ENCODE data around the gene PLEKHH3. TPM values are rescaled to one million over a fixed set of nuclear protein-coding genes. Genes with fewer than 3 reads are reported as not detected.

PLEKHH3 gene
- total and polyA plus RNA-seq, 2 of the 4 experiments (the other 2 are of a cell fraction): 2.9 to 10.5 TPM

DNA sequence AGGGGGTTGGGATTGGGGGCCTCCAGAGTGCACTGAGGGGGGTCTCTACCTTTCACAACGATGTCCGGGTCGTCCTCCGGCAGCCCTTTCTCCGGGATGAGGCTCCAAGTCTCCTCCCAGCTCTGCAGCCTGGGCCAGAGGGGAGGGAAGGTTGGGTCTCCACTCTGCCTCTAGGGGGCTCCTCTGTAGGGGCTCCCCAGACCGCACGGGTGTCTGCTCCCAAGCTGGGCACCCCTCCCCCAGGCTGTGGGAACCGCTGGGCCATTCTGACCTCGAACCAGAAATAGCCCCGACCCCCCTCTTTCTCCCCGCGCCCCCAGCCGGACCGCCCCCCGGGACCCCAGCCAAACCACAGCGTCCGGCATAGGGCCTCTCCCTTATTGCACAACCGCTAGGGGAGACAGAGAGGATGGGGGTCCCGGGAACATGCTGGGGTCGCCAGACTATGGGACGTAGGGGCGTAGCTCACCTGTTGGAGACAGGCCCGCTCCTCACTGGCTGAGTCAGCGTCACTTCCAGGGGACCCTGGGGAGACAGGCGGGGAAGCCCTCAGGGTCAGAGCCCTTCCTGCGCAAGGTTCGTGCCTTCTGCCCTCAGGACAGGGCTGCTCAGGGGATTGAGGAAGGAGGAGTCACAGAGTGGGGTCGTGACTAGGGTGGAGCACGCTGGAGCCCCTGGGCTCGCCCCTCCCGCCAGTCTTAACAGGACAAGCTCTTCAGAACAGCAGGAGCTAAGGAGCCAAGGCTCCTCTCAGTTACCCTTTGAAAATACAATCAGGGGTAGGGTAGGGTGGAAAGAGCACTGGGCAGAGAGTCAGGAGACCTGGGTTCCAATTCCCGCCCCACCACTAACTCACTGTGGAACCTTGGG is 2.7 kb downstream of the PLEKHH3 start:
- Histone ChIP-seq H3K27me3 (ENCODE audit: control insufficient read depth, insufficient read depth, low read length) (no peaks in the 10 kb centered on the region), H3K56ac (ENCODE audit: extremely low read depth, insufficient read depth, low read length) (no peak overlapping the region), H3K18ac (ENCODE audit: low read depth, low read length) (no peak overlapping the region; the same call in 1 of the 2 replicates), H3K9me3 (ENCODE audit: control insufficient read depth, insufficient read depth, low read length) (no peaks in the 10 kb centered on the region), H2AK9ac (replicated peaks; ENCODE audit: low read depth, low read length, poor library complexity) (peak overlapping the region; percentile 73), H4K20me1 (ENCODE audit: insufficient read depth, low read length) (peaks cover 34% of the 10 kb centered on the region), H3K23ac (ENCODE audit: low read depth, low read length) (peak overlapping the region; percentile 60; the same call in 1 of the 2 replicates), H3K9ac (ENCODE audit: low read depth, low read length) (no peak overlapping the region; the same call in 1 of the 2 replicates), H2BK120ac (ENCODE audit: low read depth, low read length) (peak overlapping the region; percentile 44), H3K4ac (ENCODE audit: low read depth, low read length) (peak overlapping the region; percentile 38), H4K8ac (ENCODE audit: low read depth in 2 of 2, low read length in 2 of 2) (peak overlapping the region in 1 of 2 experiments; percentile 15; a peak in 1 of 4 replicates), H2BK5ac (ENCODE audit: low read depth, low read length, poor library complexity, severe bottlenecking) (no peak overlapping the region), H3K4me1 (ENCODE audit: control insufficient read depth, insufficient read depth, low read length) (peaks cover 21% of the 10 kb centered on the region), H3K9me1 (ENCODE audit: insufficient read depth, low read length) (peaks cover 3% of the 10 kb centered on the region; the same call in 1 of the 2 replicates), H3K27ac (ENCODE audit: insufficient read depth, low read length) (peak overlapping the region; percentile 35; the same call in 1 of the 2 replicates), H2BK15ac (ENCODE audit: low read depth, low read length) (0 out of 3 replicates have a peak overlapping the region, but pooled peaks have one; percentile 20), H4K5ac (ENCODE audit: low read depth, low read length) (no peak overlapping the region), H3K36me3 (ENCODE audit: control insufficient read depth, insufficient read depth, low read length) (peaks cover 40% of the 10 kb centered on the region), H2AK5ac (ENCODE audit: low read depth, low read length) (peak overlapping the region; percentile 83), H2AFZ (replicated peaks; ENCODE audit: low read length, poor library complexity) (peak overlapping the region; percentile 29), H3K79me1 (ENCODE audit: low read depth in 1 of 2, low read length in 2 of 2) (peaks cover 14 to 70% of the 10 kb centered on the region in 2 experiments; a peak in 3 of 4 replicates), H4K91ac (ENCODE audit: insufficient read depth, low read depth, low read length) (peak overlapping the region; percentile 44), H3K14ac (replicated peaks; ENCODE audit: low read depth, low read length) (peak overlapping the region; percentile 33; the same call in 1 of the 2 replicates), H3K4me2 (ENCODE audit: low read depth, low read length) (peak overlapping the region; percentile 79), H3K4me3 (ENCODE audit: insufficient read depth, low read depth, low read length) (peak overlapping the region; percentile 14; the same call in 1 of the 2 replicates), H2BK20ac (ENCODE audit: low read depth, low read length) (peak overlapping the region; percentile 2; the same call in 1 of the 2 replicates)
- dilution Hi-C loops (cut with HindIII; ENCODE audit: low sequenced_read_pairs, unreplicated experiment) (no loop called here), intact Hi-C loops (cut with micrococcal nuclease) (no loop called here), in situ Hi-C loops (cut with MboI; ENCODE audit: low sequenced_read_pairs) (no loop called here)
- no peak for ATAC-seq (ENCODE audit: low read depth)
- ChIA-PET POLR2A (ENCODE audit: unreplicated experiment) (no interaction called here), CTCF (interaction anchor here (0.9 to 1.1 kb wide), 3 partner anchors 17 to 145 kb away, joined by 3 to 5 read pairs (median 3); no protein-coding TSS in a partner anchor)
- no TSS peak for BruUV-seq (replicated peaks)
- 21% methylated on average over 6 of the region's 32 CpGs; no CpG with 5 or more reads in 1 of the 2 experiments for WGBS, 2 experiments (ENCODE audit: extremely low coverage in 2 of 2, insufficient read length in 1 of 2)
- DNase-seq: peak; percentile 50
- TF ChIP-seq RFX5 (IDR thresholded peaks at IDR 0.05; ENCODE audit: low read depth, low read length): no peak
- TF ChIP-seq FOS (IDR thresholded peaks at IDR 0.05; ENCODE audit: low read depth, low read length): no peak
- TF ChIP-seq, protein P1, sequence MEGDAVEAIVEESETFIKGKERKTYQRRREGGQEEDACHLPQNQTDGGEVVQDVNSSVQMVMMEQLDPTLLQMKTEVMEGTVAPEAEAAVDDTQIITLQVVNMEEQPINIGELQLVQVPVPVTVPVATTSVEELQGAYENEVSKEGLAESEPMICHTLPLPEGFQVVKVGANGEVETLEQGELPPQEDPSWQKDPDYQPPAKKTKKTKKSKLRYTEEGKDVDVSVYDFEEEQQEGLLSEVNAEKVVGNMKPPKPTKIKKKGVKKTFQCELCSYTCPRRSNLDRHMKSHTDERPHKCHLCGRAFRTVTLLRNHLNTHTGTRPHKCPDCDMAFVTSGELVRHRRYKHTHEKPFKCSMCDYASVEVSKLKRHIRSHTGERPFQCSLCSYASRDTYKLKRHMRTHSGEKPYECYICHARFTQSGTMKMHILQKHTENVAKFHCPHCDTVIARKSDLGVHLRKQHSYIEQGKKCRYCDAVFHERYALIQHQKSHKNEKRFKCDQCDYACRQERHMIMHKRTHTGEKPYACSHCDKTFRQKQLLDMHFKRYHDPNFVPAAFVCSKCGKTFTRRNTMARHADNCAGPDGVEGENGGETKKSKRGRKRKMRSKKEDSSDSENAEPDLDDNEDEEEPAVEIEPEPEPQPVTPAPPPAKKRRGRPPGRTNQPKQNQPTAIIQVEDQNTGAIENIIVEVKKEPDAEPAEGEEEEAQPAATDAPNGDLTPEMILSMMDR (conservative IDR thresholded peaks at IDR 0.05; ENCODE audit: low read depth, low read length): peak; percentile 53
- TF ChIP-seq CHD1 (IDR thresholded peaks at IDR 0.05; ENCODE audit: low read depth, low read length): no peak
- no peak for TF ChIP-seq BHLHE40 (IDR thresholded peaks at IDR 0.05; ENCODE audit: low read depth, low read length)
- no peak for TF ChIP-seq SMC3 (IDR thresholded peaks at IDR 0.05; ENCODE audit: low read depth, low read length)
- TF ChIP-seq MAZ (IDR thresholded peaks at IDR 0.05; ENCODE audit: borderline replicate concordance, low read depth, low read length): peak; percentile 28; the same call in 1 of the 2 replicates
- no peak for TF ChIP-seq POLR2A (IDR thresholded peaks at IDR 0.05; ENCODE audit: low read depth, low read length)
- TF ChIP-seq CEBPB (IDR thresholded peaks at IDR 0.05; ENCODE audit: low read depth, low read length): peak; percentile 94
- no peak for TF ChIP-seq MAFK (IDR thresholded peaks at IDR 0.05; ENCODE audit: low read depth, low read length)
- TF ChIP-seq RCOR1 (IDR thresholded peaks at IDR 0.05; ENCODE audit: insufficient replicate concordance, low read length): no peak
- TF ChIP-seq, protein P2, sequence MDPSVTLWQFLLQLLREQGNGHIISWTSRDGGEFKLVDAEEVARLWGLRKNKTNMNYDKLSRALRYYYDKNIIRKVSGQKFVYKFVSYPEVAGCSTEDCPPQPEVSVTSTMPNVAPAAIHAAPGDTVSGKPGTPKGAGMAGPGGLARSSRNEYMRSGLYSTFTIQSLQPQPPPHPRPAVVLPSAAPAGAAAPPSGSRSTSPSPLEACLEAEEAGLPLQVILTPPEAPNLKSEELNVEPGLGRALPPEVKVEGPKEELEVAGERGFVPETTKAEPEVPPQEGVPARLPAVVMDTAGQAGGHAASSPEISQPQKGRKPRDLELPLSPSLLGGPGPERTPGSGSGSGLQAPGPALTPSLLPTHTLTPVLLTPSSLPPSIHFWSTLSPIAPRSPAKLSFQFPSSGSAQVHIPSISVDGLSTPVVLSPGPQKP (IDR thresholded peaks at IDR 0.05; ENCODE audit: borderline replicate concordance, low read depth, low read length): no peak
- TF ChIP-seq, protein P3, sequence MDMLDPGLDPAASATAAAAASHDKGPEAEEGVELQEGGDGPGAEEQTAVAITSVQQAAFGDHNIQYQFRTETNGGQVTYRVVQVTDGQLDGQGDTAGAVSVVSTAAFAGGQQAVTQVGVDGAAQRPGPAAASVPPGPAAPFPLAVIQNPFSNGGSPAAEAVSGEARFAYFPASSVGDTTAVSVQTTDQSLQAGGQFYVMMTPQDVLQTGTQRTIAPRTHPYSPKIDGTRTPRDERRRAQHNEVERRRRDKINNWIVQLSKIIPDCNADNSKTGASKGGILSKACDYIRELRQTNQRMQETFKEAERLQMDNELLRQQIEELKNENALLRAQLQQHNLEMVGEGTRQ (IDR thresholded peaks at IDR 0.05; ENCODE audit: low read depth, low read length): no peak
